BJ (cell line): ENCODE results near the gene TVP23C. TPM values are rescaled to one million over a fixed set of nuclear protein-coding genes. Genes with fewer than 3 reads are reported as not detected.

Experiments used
- CTCF ChIA-PET: fragments of 350-600 bp; formaldehyde crosslinking; extraction: SDS; loops from one replicate; lab custom pipeline; 2021; ENCODE audit warnings: antibody characterized with exemption, inconsistent platforms; lab: Yijun Ruan, JAX
- POLR2A ChIA-PET: fragments of 300-600 bp; sonication (Branson Sonifier 250); formaldehyde crosslinking; extraction: SDS; loops from one replicate; lab custom pipeline; 2021; ENCODE audit warnings: antibody characterized with exemption; lab: Charles Lee
- DNase-seq: peaks from one replicate; pipeline ENCODE4 v3.0.0-alpha.2; 2011; ENCODE audit warnings: low read depth
- H3K27me3 ChIP-seq: 2 replicates; pipeline ENCODE4 v1.6.0; 2011; ENCODE audit warnings: low read length; ENCODE audit not compliant: control insufficient read depth, insufficient read depth
- H3K36me3 ChIP-seq: 2 replicates; pipeline ENCODE4 v1.5.1; 2011; ENCODE audit warnings: low read length; ENCODE audit not compliant: control insufficient read depth, insufficient read depth
- H3K4me3 ChIP-seq: 2 replicates; pipeline ENCODE4 v1.5.1; 2011; ENCODE audit warnings: low read depth, mild to moderate bottlenecking, control low read depth, low read length
- CTCF ChIP-seq: IDR thresholded peaks from 2 replicates; pipeline ENCODE4 v1.5.1; 2011; ENCODE audit warnings: low read depth, mild to moderate bottlenecking, control low read depth, inconsistent platforms, low read length, moderate library complexity; ENCODE audit not compliant: insufficient read depth
- polyA plus RNA-seq: library from polyadenylated mRNA; depleted of rRNA; stranded (reverse); fragments of >200 nt; gene quantifications from 2 replicates; pipeline ENCODE4 v1.2.3, GENCODE V29; 2011

The TVP23C gene
- polyA plus RNA-seq, 1 experiment, result 5.8 TPM

GRCh38 chr17:15470536-15470935, 92.7 kb downstream of the TVP23C start:
- Histone ChIP-seq H3K36me3 (no peaks in the 10 kb centered on the region), H3K27me3 (no peaks in the 10 kb centered on the region), H3K4me3 (no peak overlapping the region)
- ChIA-PET CTCF (no interaction called here), POLR2A (no interaction called here)
- no peak for TF ChIP-seq CTCF
- DNase-seq, result no peak

GRCh38 chr17:15469260-15469659, 94.0 kb downstream of the TVP23C start:
- H3K36me3 ChIP-seq, result no peaks in the 10 kb centered on the region
- ChIA-PET POLR2A (no interaction called here), CTCF (no interaction called here)
- H3K4me3 ChIP-seq, result no peak overlapping the region
- no peaks in the 10 kb centered on the region for H3K27me3 ChIP-seq
- TF ChIP-seq CTCF, result no peak
- no peak for DNase-seq

- no peaks in the 10 kb centered on the region for H3K36me3 ChIP-seq
- no peaks in the 10 kb centered on the region for H3K27me3 ChIP-seq
- CTCF ChIA-PET, result no interaction called here
- POLR2A ChIA-PET, result no interaction called here
- no peak for DNase-seq
- no peak overlapping the region for H3K4me3 ChIP-seq
- TF ChIP-seq CTCF, result no peak
Observed at GRCh38 chr17:15468126-15468525, 95.2 kb downstream of the TVP23C start.

- Histone ChIP-seq H3K36me3 (no peaks in the 10 kb centered on the region), H3K27me3 (no peaks in the 10 kb centered on the region), H3K4me3 (no peak within 1 kb of the TSS)
- TF ChIP-seq CTCF, result no peak
- CTCF ChIA-PET, result interaction anchor here (0.9 to 1.1 kb wide), 2 partner anchors 35 to 211 kb away, joined by 3 to 4 read pairs; no protein-coding TSS in a partner anchor
- POLR2A ChIA-PET, result no interaction called here
- DNase-seq, result no peak
Observed at GRCh38 chr17:15467592-15467991, 95.7 kb downstream of the TVP23C start, which contains the start of gene CDRT4. Gene CDRT4 (minus strand): TSS chr17:15467621. CDS start chr17:15440238, 27,383 bp downstream.

GRCh38 chr17:15466131-15466530, 97.2 kb downstream of the TVP23C start:
- Histone ChIP-seq H3K36me3 (no peaks in the 10 kb centered on the region), H3K27me3 (no peaks in the 10 kb centered on the region), H3K4me3 (no peak overlapping the region)
- POLR2A ChIA-PET, result interaction anchor here (0.6 kb wide), 1 partner anchor 31 kb away, joined by 3 read pairs; no protein-coding TSS in a partner anchor
- CTCF ChIA-PET, result interaction anchor here (0.7 kb wide), 1 partner anchor 205 kb away, joined by 3 read pairs; no protein-coding TSS in a partner anchor
- no peak for DNase-seq
- TF ChIP-seq CTCF, result no peak
